ENCODE results near the gene CSNK1D.

- TF ChIP-seq REST (IDR thresholded peaks at IDR 0.05; ENCODE audit: insufficient read depth in 1 of 2, low read depth in 2 of 2, low read length in 2 of 2) (no peak), SIN3A (IDR thresholded peaks at IDR 0.05; ENCODE audit: borderline replicate concordance, insufficient read depth, low read length) (no peak), TAF1 (IDR thresholded peaks at IDR 0.05; ENCODE audit: borderline replicate concordance, insufficient read depth, low read length) (no peak), POLR2AphosphoS5 (IDR thresholded peaks at IDR 0.05; ENCODE audit: low read depth, low read length) (peak; percentile 58; the same call in 1 of the 2 replicates)
Measured at GRCh38 chr17:82205720-82206508, 67.6 kb downstream of the CSNK1D start.

Data from PFSK-1 (cell line).